Measurements from ENCODE around the gene C7orf57.
A peak's percentile ranks its signal among the peaks of the same experiment; 100 is the strongest.
"Not testable (repeated sequence)": the region's sequence is repeated elsewhere in the genome, so short reads cannot be mapped to it uniquely, and the experiment has no call there.

The C7orf57 gene

GRCh38 chr7:48052748-48053147 is 17.4 kb downstream of the C7orf57 start:
- Histone ChIP-seq H3K4me1 (ENCODE audit: control insufficient read depth, insufficient read depth, low read length, poor library complexity, severe bottlenecking) (peaks cover 6% of the 10 kb centered on the region), H3K36me3 (ENCODE audit: control insufficient read depth, insufficient read depth, low read length) (no peaks in the 10 kb centered on the region), H3K27ac (ENCODE audit: low read depth, low read length, severe bottlenecking) (no peak overlapping the region), H3K9me3 (ENCODE audit: control insufficient read depth, low read length) (no peaks in the 10 kb centered on the region), H3K4me3 (ENCODE audit: extremely low read depth, insufficient read depth, low read length, poor library complexity, severe bottlenecking) (no peak overlapping the region)
- WGBS, 2 experiments (ENCODE audit: insufficient coverage in 2 of 2) = 74 to 76% methylated on average over 4 to 5 of the region's 8 CpGs

GRCh38 chr7:48053736-48054135 is 18.4 kb downstream of the C7orf57 start:
- WGBS, 2 experiments (ENCODE audit: insufficient coverage in 2 of 2) = no CpG with 5 or more reads among the region's 2 CpGs

GRCh38 chr7:48058990-48059389 is 23.6 kb downstream of the C7orf57 start:
- Histone ChIP-seq H3K27ac (ENCODE audit: low read depth, low read length, severe bottlenecking) (no peak overlapping the region), H3K36me3 (ENCODE audit: control insufficient read depth, insufficient read depth, low read length) (no peaks in the 10 kb centered on the region), H3K4me1 (ENCODE audit: control insufficient read depth, insufficient read depth, low read length, poor library complexity, severe bottlenecking) (no peaks in the 10 kb centered on the region), H3K9me3 (ENCODE audit: control insufficient read depth, low read length) (no peaks in the 10 kb centered on the region), H3K4me3 (ENCODE audit: extremely low read depth, insufficient read depth, low read length, poor library complexity, severe bottlenecking) (no peak overlapping the region)
- WGBS, 2 experiments (ENCODE audit: insufficient coverage in 2 of 2) = 89 to 100% methylated on average over 2 of the region's 2 CpGs

More at GRCh38 chr7:48053736-48054135, 18.4 kb downstream of the C7orf57 start:
- H3K9me3 ChIP-seq (ENCODE audit: control insufficient read depth, low read length) = no peaks in the 10 kb centered on the region
- no peak overlapping the region for H3K27ac ChIP-seq (ENCODE audit: low read depth, low read length, severe bottlenecking)
- H3K4me3 ChIP-seq (ENCODE audit: extremely low read depth, insufficient read depth, low read length, poor library complexity, severe bottlenecking) = no peak overlapping the region
- H3K4me1 ChIP-seq (ENCODE audit: control insufficient read depth, insufficient read depth, low read length, poor library complexity, severe bottlenecking) = peaks cover 6% of the 10 kb centered on the region
- H3K36me3 ChIP-seq (ENCODE audit: control insufficient read depth, insufficient read depth, low read length) = no peaks in the 10 kb centered on the region

GRCh38 chr7:48059706-48060105 is 24.4 kb downstream of the C7orf57 start:
- 96 to 100% methylated on average over 1 to 3 of the region's 5 CpGs for WGBS, 2 experiments (ENCODE audit: insufficient coverage in 2 of 2)
- no peaks in the 10 kb centered on the region for H3K4me1 ChIP-seq (ENCODE audit: control insufficient read depth, insufficient read depth, low read length, poor library complexity, severe bottlenecking)
- H3K4me3 ChIP-seq (ENCODE audit: extremely low read depth, insufficient read depth, low read length, poor library complexity, severe bottlenecking) = no peak overlapping the region
- no peak overlapping the region for H3K27ac ChIP-seq (ENCODE audit: low read depth, low read length, severe bottlenecking)
- no peaks in the 10 kb centered on the region for H3K9me3 ChIP-seq (ENCODE audit: control insufficient read depth, low read length)
- H3K36me3 ChIP-seq (ENCODE audit: control insufficient read depth, insufficient read depth, low read length) = no peaks in the 10 kb centered on the region

GRCh38 chr7:48063985-48064384 is 28.6 kb downstream of the C7orf57 start:
- no peak overlapping the region for H3K27ac ChIP-seq (ENCODE audit: low read depth, low read length, severe bottlenecking)
- no peaks in the 10 kb centered on the region for H3K9me3 ChIP-seq (ENCODE audit: control insufficient read depth, low read length)
- no peak overlapping the region for H3K4me3 ChIP-seq (ENCODE audit: extremely low read depth, insufficient read depth, low read length, poor library complexity, severe bottlenecking)
- H3K4me1 ChIP-seq (ENCODE audit: control insufficient read depth, insufficient read depth, low read length, poor library complexity, severe bottlenecking) = no peaks in the 10 kb centered on the region
- 75 to 88% methylated on average over 1 of the region's 1 CpG for WGBS, 2 experiments (ENCODE audit: insufficient coverage in 2 of 2)
- H3K36me3 ChIP-seq (ENCODE audit: control insufficient read depth, insufficient read depth, low read length) = no peaks in the 10 kb centered on the region

- WGBS, 2 experiments (ENCODE audit: insufficient coverage in 2 of 2) = 40% methylated on average over 1 of the region's 2 CpGs; no CpG with 5 or more reads in 1 of the 2 experiments
- H3K9me3 ChIP-seq (ENCODE audit: control insufficient read depth, low read length) = peaks cover 4% of the 10 kb centered on the region
- H3K27ac ChIP-seq (ENCODE audit: low read depth, low read length, severe bottlenecking) = no peak overlapping the region
Observed at GRCh38 chr7:48067475-48067874, 32.1 kb downstream of the C7orf57 start.

GRCh38 chr7:48074204-48074654 is 38.9 kb downstream of the C7orf57 start:
- H3K4me3 ChIP-seq (ENCODE audit: extremely low read depth, insufficient read depth, low read length, poor library complexity, severe bottlenecking) = no peak overlapping the region
- peaks cover 6% of the 10 kb centered on the region for H3K9me3 ChIP-seq (ENCODE audit: control insufficient read depth, low read length)

More at GRCh38 chr7:48067475-48067874, 32.1 kb downstream of the C7orf57 start:
- no peaks in the 10 kb centered on the region for H3K36me3 ChIP-seq (ENCODE audit: control insufficient read depth, insufficient read depth, low read length)
- no peaks in the 10 kb centered on the region for H3K4me1 ChIP-seq (ENCODE audit: control insufficient read depth, insufficient read depth, low read length, poor library complexity, severe bottlenecking)
- no peak overlapping the region for H3K4me3 ChIP-seq (ENCODE audit: extremely low read depth, insufficient read depth, low read length, poor library complexity, severe bottlenecking)

GRCh38 chr7:48077423-48077822 is 42.1 kb downstream of the C7orf57 start:
- H3K9me3 ChIP-seq (ENCODE audit: control insufficient read depth, low read length) = peaks cover 7% of the 10 kb centered on the region
- no peaks in the 10 kb centered on the region for H3K36me3 ChIP-seq (ENCODE audit: control insufficient read depth, insufficient read depth, low read length)
- peaks cover 7% of the 10 kb centered on the region for H3K4me1 ChIP-seq (ENCODE audit: control insufficient read depth, insufficient read depth, low read length, poor library complexity, severe bottlenecking)
- H3K4me3 ChIP-seq (ENCODE audit: extremely low read depth, insufficient read depth, low read length, poor library complexity, severe bottlenecking) = no peak overlapping the region
- 86 to 100% methylated on average over 1 of the region's 1 CpG for WGBS, 2 experiments (ENCODE audit: insufficient coverage in 2 of 2)
- H3K27ac ChIP-seq (ENCODE audit: low read depth, low read length, severe bottlenecking) = no peak overlapping the region

More at GRCh38 chr7:48074204-48074654, 38.9 kb downstream of the C7orf57 start:
- H3K4me1 ChIP-seq (ENCODE audit: control insufficient read depth, insufficient read depth, low read length, poor library complexity, severe bottlenecking) = peaks cover 7% of the 10 kb centered on the region
- peak overlapping the region; percentile 52 for H3K27ac ChIP-seq (ENCODE audit: low read depth, low read length, severe bottlenecking)
- H3K36me3 ChIP-seq (ENCODE audit: control insufficient read depth, insufficient read depth, low read length) = no peaks in the 10 kb centered on the region

- Histone ChIP-seq H3K9me3 (ENCODE audit: control insufficient read depth, low read length) (peaks cover 4% of the 10 kb centered on the region), H3K4me3 (ENCODE audit: extremely low read depth, insufficient read depth, low read length, poor library complexity, severe bottlenecking) (no peak overlapping the region), H3K27ac (ENCODE audit: low read depth, low read length, severe bottlenecking) (no peak overlapping the region), H3K36me3 (ENCODE audit: control insufficient read depth, insufficient read depth, low read length) (no peaks in the 10 kb centered on the region), H3K4me1 (ENCODE audit: control insufficient read depth, insufficient read depth, low read length, poor library complexity, severe bottlenecking) (peaks cover 13% of the 10 kb centered on the region)
- 100% methylated on average over 1 of the region's 2 CpGs; no CpG with 5 or more reads in 1 of the 2 experiments for WGBS, 2 experiments (ENCODE audit: insufficient coverage in 2 of 2)
Observed at GRCh38 chr7:48078470-48078869, 43.1 kb downstream of the C7orf57 start.

GRCh38 chr7:48082378-48082777 is 47.0 kb downstream of the C7orf57 start:
- H3K4me1 ChIP-seq (ENCODE audit: control insufficient read depth, insufficient read depth, low read length, poor library complexity, severe bottlenecking) = peaks cover 46% of the 10 kb centered on the region
- H3K4me3 ChIP-seq (ENCODE audit: extremely low read depth, insufficient read depth, low read length, poor library complexity, severe bottlenecking); H3K9me3 ChIP-seq (ENCODE audit: control insufficient read depth, low read length); H3K36me3 ChIP-seq (ENCODE audit: control insufficient read depth, insufficient read depth, low read length); H3K27ac ChIP-seq (ENCODE audit: low read depth, low read length, severe bottlenecking): not testable (repeated sequence)

- no peak overlapping the region for H3K4me3 ChIP-seq (ENCODE audit: extremely low read depth, insufficient read depth, low read length, poor library complexity, severe bottlenecking)
- peaks cover 4% of the 10 kb centered on the region for H3K9me3 ChIP-seq (ENCODE audit: control insufficient read depth, low read length)
- H3K4me1 ChIP-seq (ENCODE audit: control insufficient read depth, insufficient read depth, low read length, poor library complexity, severe bottlenecking) = peaks cover 47% of the 10 kb centered on the region
- no peaks in the 10 kb centered on the region for H3K36me3 ChIP-seq (ENCODE audit: control insufficient read depth, insufficient read depth, low read length)
- H3K27ac ChIP-seq (ENCODE audit: low read depth, low read length, severe bottlenecking) = peak overlapping the region; percentile 55
- 85% methylated on average over 5 of the region's 6 CpGs; no CpG with 5 or more reads in 1 of the 2 experiments for WGBS, 2 experiments (ENCODE audit: insufficient coverage in 2 of 2)
Observed at GRCh38 chr7:48083114-48083830, 47.9 kb downstream of the C7orf57 start.

All from mesodermal cell (in vitro differentiated cells).